NCI-H82 (cell line): ENCODE data around the gene ZNF398.
A peak's percentile ranks its signal among the peaks of the same experiment; 100 is the strongest.

Experiments
- DNase-seq: peaks from one replicate; lab custom pipeline; 2025; lab: John Stamatoyannopoulos, UW

The ZNF398 gene

GRCh38 chr7:149196151-149196704 is 49.0 kb downstream of the ZNF398 start:
- peak; percentile 57 for DNase-seq

GRCh38 chr7:149196705-149197171 is 49.5 kb downstream of the ZNF398 start:
- peak; percentile 39 for DNase-seq

- no peak for DNase-seq
Observed at GRCh38 chr7:149197675-149198074, 50.4 kb downstream of the ZNF398 start.

- DNase-seq, result no peak
Observed at GRCh38 chr7:149198161-149198816, 51.0 kb downstream of the ZNF398 start.

- DNase-seq, result no peak
Observed at GRCh38 chr7:149199234-149199995, 52.2 kb downstream of the ZNF398 start.

- DNase-seq, result no peak
Observed at GRCh38 chr7:149202831-149203231, 55.6 kb downstream of the ZNF398 start.

GRCh38 chr7:149205690-149206381 is 58.6 kb downstream of the ZNF398 start:
- no peak for DNase-seq

GRCh38 chr7:149207324-149208035 is 60.2 kb downstream of the ZNF398 start:
- DNase-seq, result no peak

GRCh38 chr7:149209518-149210269 is 62.4 kb downstream of the ZNF398 start:
- peak; percentile 57 for DNase-seq

- no peak for DNase-seq
Observed at GRCh38 chr7:149210551-149210950, 63.3 kb downstream of the ZNF398 start.

GRCh38 chr7:149214020-149214720 is 66.9 kb downstream of the ZNF398 start:
- DNase-seq, result no peak

- DNase-seq, result no peak
Observed at GRCh38 chr7:149216402-149216801, 69.1 kb downstream of the ZNF398 start.

GRCh38 chr7:149217570-149217969 is 70.3 kb downstream of the ZNF398 start:
- DNase-seq, result no peak

- DNase-seq, result no peak
Observed at GRCh38 chr7:149218469-149219420, 71.5 kb downstream of the ZNF398 start.

- no peak for DNase-seq
Observed at GRCh38 chr7:149220534-149220933, 73.3 kb downstream of the ZNF398 start.

GRCh38 chr7:149223176-149223575 is 75.9 kb downstream of the ZNF398 start:
- DNase-seq, result no peak

- DNase-seq, result no peak
Observed at GRCh38 chr7:149223761-149224160, 76.5 kb downstream of the ZNF398 start.

- DNase-seq, result no peak
Observed at GRCh38 chr7:149224352-149224751, 77.1 kb downstream of the ZNF398 start.

GRCh38 chr7:149225106-149225505 is 77.9 kb downstream of the ZNF398 start:
- DNase-seq, result no peak
